Endodermal cell (in vitro differentiated cells): ENCODE measurements around the gene PXDN. TPM values are rescaled to one million over a fixed set of nuclear protein-coding genes. Genes with fewer than 3 reads are reported as not detected.

ENCODE experiments used
- DNase-seq: peaks from one replicate; pipeline ENCODE4 v3.0.0-alpha.2; 2017
- H3K27ac ChIP-seq: 2 replicates; pipeline ENCODE4 v1.5.1; 2013; ENCODE audit warnings: mild to moderate bottlenecking, low read depth, low read length, moderate library complexity
- H3K27me3 ChIP-seq: 2 replicates; pipeline ENCODE4 v1.6.1; 2013; ENCODE audit warnings: mild to moderate bottlenecking, low read length, moderate library complexity; ENCODE audit not compliant: insufficient read depth, control insufficient read depth, poor library complexity, severe bottlenecking
- H3K36me3 ChIP-seq: 2 replicates; pipeline ENCODE4 v1.7.0; 2013; ENCODE audit warnings: mild to moderate bottlenecking, low read length, moderate library complexity; ENCODE audit not compliant: control insufficient read depth, insufficient read depth
- H3K4me1 ChIP-seq: one replicate; pipeline ENCODE4 v1.7.0; 2013; ENCODE audit warnings: low read length; ENCODE audit not compliant: control insufficient read depth, insufficient read depth
- H3K4me3 ChIP-seq: 2 replicates; pipeline ENCODE4 v1.5.1; 2013; ENCODE audit warnings: mild to moderate bottlenecking, low read length, moderate library complexity
- H3K9ac ChIP-seq: 2 replicates; pipeline ENCODE4 v1.6.1; 2013; ENCODE audit warnings: mild to moderate bottlenecking, low read length, moderate library complexity; ENCODE audit not compliant: poor library complexity, severe bottlenecking; ENCODE audit errors: extremely low read depth
- H3K9me3 ChIP-seq: 2 replicates; pipeline ENCODE4 v1.6.1; 2013; ENCODE audit warnings: mild to moderate bottlenecking, low read length, moderate library complexity; ENCODE audit not compliant: control insufficient read depth
- H3K27ac Mint-ChIP-seq: 2 replicates; pipeline ENCODE4 v1.8.0; 2020; ENCODE audit warnings: mixed read lengths
- H3K27me3 Mint-ChIP-seq: 2 replicates; pipeline ENCODE4 v1.8.0; 2021; ENCODE audit warnings: mild to moderate bottlenecking, mixed read lengths; ENCODE audit not compliant: insufficient read depth
- H3K36me3 Mint-ChIP-seq: 2 replicates; pipeline ENCODE4 v1.8.0; 2020; ENCODE audit warnings: low read depth, mixed read lengths
- H3K4me1 Mint-ChIP-seq: 2 replicates; pipeline ENCODE4 v1.8.0; 2020; ENCODE audit warnings: mixed read lengths
- H3K4me3 Mint-ChIP-seq: 2 replicates; pipeline ENCODE4 v1.8.0; 2020; ENCODE audit warnings: mild to moderate bottlenecking, moderate library complexity, mixed read lengths
- H3K9me3 Mint-ChIP-seq: 2 replicates; pipeline ENCODE4 v1.8.0; 2020; ENCODE audit warnings: mild to moderate bottlenecking, mixed read lengths
- CTCF ChIP-seq: fragments of 200-600 bp; sonication (generic); conservative IDR thresholded peaks from 2 replicates; pipeline ENCODE4 v1.5.0; 2021; ENCODE audit warnings: antibody characterized with exemption, mild to moderate bottlenecking
- WGBS, 2 experiments: methylation state at CpG; one replicate each; pipeline versions ENCODE4 v1.1.5 to v1.1.7; 2013; ENCODE audit warnings: missing lambda C conversion rate in 2 of 2, mixed read lengths in 1 of 2; ENCODE audit not compliant: insufficient coverage in 1 of 2, insufficient read length in 1 of 2; 5-methylcytosine and 5-hydroxymethylcytosine counted together
- total RNA-seq, 2 donors: library from RNA; stranded (reverse); fragmentation: NEBNext Ultra II Directional in 1 of 2; extraction: Animal tissue kit (Norgen Biotek cat#: 25700) in 1 of 2; gene quantifications; 2 replicates in 1 of 2; 3 replicates in 1 of 2; pipeline ENCODE4 v1.2.1, GENCODE V29; 2021

Gene PXDN
- total RNA-seq, 2 donors from 2014 or later, result 212 to 247 TPM

GRCh38 chr2:1655461-1655860 lies 88.9 kb downstream of the PXDN start:
- Histone ChIP-seq H3K27ac (no peak overlapping the region), H3K36me3 (peaks cover 61% of the 10 kb centered on the region), H3K4me3 (no peak overlapping the region), H3K4me1 (no peaks in the 10 kb centered on the region), H3K27me3 (no peaks in the 10 kb centered on the region), H3K9me3 (no peaks in the 10 kb centered on the region), H3K9ac (no peak overlapping the region)
- Mint-ChIP-seq H3K27ac (no peak overlapping the region), H3K9me3 (no peaks in the 10 kb centered on the region), H3K4me3 (no peak overlapping the region), H3K36me3 (peaks cover 45% of the 10 kb centered on the region), H3K4me1 (no peaks in the 10 kb centered on the region), H3K27me3 (no peaks in the 10 kb centered on the region)
- WGBS, 2 experiments, result 90 to 96% methylated on average over 2 to 3 of the region's 3 CpGs
- DNase-seq, result peak; percentile 30
- TF ChIP-seq CTCF, result no peak

- H3K4me3 Mint-ChIP-seq, result no peak overlapping the region
- H3K27ac ChIP-seq, result no peak overlapping the region
Observed at GRCh38 chr2:1654696-1655374, 89.5 kb downstream of the PXDN start.

GRCh38 chr2:1653956-1654695 lies 90.2 kb downstream of the PXDN start:
- Histone ChIP-seq H3K9ac (no peak overlapping the region), H3K27me3 (no peaks in the 10 kb centered on the region), H3K27ac (no peak overlapping the region), H3K9me3 (no peaks in the 10 kb centered on the region), H3K4me1 (no peaks in the 10 kb centered on the region), H3K4me3 (no peak overlapping the region), H3K36me3 (peaks cover 52% of the 10 kb centered on the region)
- peak; percentile 26 for DNase-seq
- H3K36me3 Mint-ChIP-seq, result peaks cover 45% of the 10 kb centered on the region
- H3K27me3 Mint-ChIP-seq, result no peaks in the 10 kb centered on the region
- no peaks in the 10 kb centered on the region for H3K4me1 Mint-ChIP-seq
- no peak overlapping the region for H3K27ac Mint-ChIP-seq
- no peak for TF ChIP-seq CTCF
- no peak overlapping the region for H3K4me3 Mint-ChIP-seq
- no peaks in the 10 kb centered on the region for H3K9me3 Mint-ChIP-seq
- WGBS, 2 experiments, result 93 to 97% methylated on average over 13 to 14 of the region's 14 CpGs

More at GRCh38 chr2:1654696-1655374, 89.5 kb downstream of the PXDN start:
- H3K9me3 Mint-ChIP-seq, result no peaks in the 10 kb centered on the region
- H3K36me3 Mint-ChIP-seq, result peaks cover 45% of the 10 kb centered on the region
- Histone ChIP-seq H3K4me1 (no peaks in the 10 kb centered on the region), H3K4me3 (no peak overlapping the region), H3K9me3 (no peaks in the 10 kb centered on the region), H3K27me3 (no peaks in the 10 kb centered on the region), H3K36me3 (peaks cover 57% of the 10 kb centered on the region), H3K9ac (no peak overlapping the region)
- WGBS, 2 experiments, result 78 to 83% methylated on average over 3 to 8 of the region's 8 CpGs
- DNase-seq, result peak; percentile 29
- TF ChIP-seq CTCF, result no peak
- H3K27ac Mint-ChIP-seq, result no peak overlapping the region
- no peaks in the 10 kb centered on the region for H3K4me1 Mint-ChIP-seq
- H3K27me3 Mint-ChIP-seq, result no peaks in the 10 kb centered on the region
